Measurements from ENCODE around the gene TP53I11.

Gene TP53I11

GRCh38 chr11:44885919-44886789 is 64.5 kb downstream of the TP53I11 start:
- no peak for TF ChIP-seq CTCF (IDR thresholded peaks at IDR 0.05; ENCODE audit: unreplicated experiment in 3 of 3)
- no peaks in the 10 kb centered on the region for H3K36me3 Mint-ChIP-seq (ENCODE audit: low read depth)

GRCh38 chr11:44885065-44885810 is 65.4 kb downstream of the TP53I11 start:
- H3K4me1 Mint-ChIP-seq: peaks cover 45% of the 10 kb centered on the region
- H3K9me3 Mint-ChIP-seq: no peaks in the 10 kb centered on the region
- TF ChIP-seq CTCF (IDR thresholded peaks at IDR 0.05; ENCODE audit: unreplicated experiment in 3 of 3): no peak
- peak overlapping the region; percentile 26 to 57 (median 49) for H3K4me3 Mint-ChIP-seq
- H3K36me3 Mint-ChIP-seq (ENCODE audit: low read depth): no peaks in the 10 kb centered on the region
- H3K27ac Mint-ChIP-seq: peak overlapping the region; percentile 84 to 94 (median 93)
- H3K27me3 Mint-ChIP-seq (ENCODE audit: low read depth): peaks cover 16% of the 10 kb centered on the region

More at GRCh38 chr11:44885919-44886789, 64.5 kb downstream of the TP53I11 start:
- Mint-ChIP-seq H3K4me1 (peaks cover 45% of the 10 kb centered on the region), H3K4me3 (peak overlapping the region in 1 of 3 experiments; percentile 32), H3K27me3 (ENCODE audit: low read depth) (peaks cover 22% of the 10 kb centered on the region), H3K9me3 (no peaks in the 10 kb centered on the region), H3K27ac (peak overlapping the region; percentile 84 to 94 (median 93))

GRCh38 chr11:44884056-44884455 is 66.6 kb downstream of the TP53I11 start:
- Mint-ChIP-seq H3K4me1 (peaks cover 45% of the 10 kb centered on the region), H3K9me3 (no peaks in the 10 kb centered on the region), H3K4me3 (no peak overlapping the region), H3K36me3 (ENCODE audit: low read depth) (no peaks in the 10 kb centered on the region), H3K27ac (peak overlapping the region in 2 of 3 experiments; percentile 14 to 69), H3K27me3 (ENCODE audit: low read depth) (peaks cover 15% of the 10 kb centered on the region)
- TF ChIP-seq CTCF (IDR thresholded peaks at IDR 0.05; ENCODE audit: unreplicated experiment in 3 of 3): no peak

- Mint-ChIP-seq H3K4me1 (peaks cover 45% of the 10 kb centered on the region), H3K4me3 (no peak overlapping the region), H3K9me3 (no peaks in the 10 kb centered on the region), H3K36me3 (ENCODE audit: low read depth) (no peaks in the 10 kb centered on the region), H3K27me3 (ENCODE audit: low read depth) (peaks cover 15% of the 10 kb centered on the region), H3K27ac (peak overlapping the region in 2 of 3 experiments; percentile 14 to 68)
- no peak for TF ChIP-seq CTCF (IDR thresholded peaks at IDR 0.05; ENCODE audit: unreplicated experiment in 3 of 3)
These were observed 67.4 kb downstream of the TP53I11 start for GRCh38 chr11:44883277-44883676.

Measured in nephron (organoid).